ENCODE results near the gene ENKUR. TPM values are rescaled to one million over a fixed set of nuclear protein-coding genes. Genes with fewer than 3 reads are reported as not detected.
A peak's percentile ranks its signal among the peaks of the same experiment; 100 is the strongest.

Gene ENKUR, protein sequence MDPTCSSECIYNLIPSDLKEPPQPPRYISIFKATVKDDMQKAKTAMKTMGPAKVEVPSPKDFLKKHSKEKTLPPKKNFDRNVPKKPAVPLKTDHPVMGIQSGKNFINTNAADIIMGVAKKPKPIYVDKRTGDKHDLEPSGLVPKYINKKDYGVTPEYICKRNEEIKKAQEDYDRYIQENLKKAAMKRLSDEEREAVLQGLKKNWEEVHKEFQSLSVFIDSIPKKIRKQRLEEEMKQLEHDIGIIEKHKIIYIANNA
- total RNA-seq: 1 to 10 TPM in 1 of 4 donors, not detected in 3; 1.1 TPM

DNA sequence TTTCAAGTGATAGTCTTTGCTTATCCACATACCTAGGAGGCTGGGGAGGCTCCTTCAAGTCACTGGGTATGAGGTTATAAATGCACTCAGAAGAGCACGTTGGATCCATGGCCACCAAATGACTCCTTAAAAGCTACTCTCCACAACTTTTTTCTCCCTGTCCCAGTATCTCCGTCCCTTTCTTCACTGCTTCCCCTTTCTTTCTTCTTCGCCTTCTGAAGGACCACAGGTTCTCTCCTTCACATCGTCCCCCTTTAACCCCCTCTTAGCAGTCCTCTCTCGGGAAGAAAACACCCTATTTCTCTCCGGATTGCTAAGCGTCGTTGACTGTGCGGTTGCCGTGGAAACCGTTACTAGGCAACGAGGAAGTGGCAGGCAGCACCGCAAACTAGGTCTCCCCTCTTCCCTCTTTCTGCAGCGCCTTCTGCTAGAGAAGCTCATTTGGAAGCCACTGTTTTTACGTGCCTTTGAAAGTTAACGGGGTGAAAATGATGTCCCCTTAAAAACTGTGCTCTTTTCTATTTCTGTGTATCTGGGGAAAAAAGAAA is at the start of gene ENKUR:
Gene ENKUR, minus strand, starts transcription at position 331 of the 548 bp plus-strand sequence. Its CDS starts 222 bp downstream, at position 109.
- TF ChIP-seq, protein P1, sequence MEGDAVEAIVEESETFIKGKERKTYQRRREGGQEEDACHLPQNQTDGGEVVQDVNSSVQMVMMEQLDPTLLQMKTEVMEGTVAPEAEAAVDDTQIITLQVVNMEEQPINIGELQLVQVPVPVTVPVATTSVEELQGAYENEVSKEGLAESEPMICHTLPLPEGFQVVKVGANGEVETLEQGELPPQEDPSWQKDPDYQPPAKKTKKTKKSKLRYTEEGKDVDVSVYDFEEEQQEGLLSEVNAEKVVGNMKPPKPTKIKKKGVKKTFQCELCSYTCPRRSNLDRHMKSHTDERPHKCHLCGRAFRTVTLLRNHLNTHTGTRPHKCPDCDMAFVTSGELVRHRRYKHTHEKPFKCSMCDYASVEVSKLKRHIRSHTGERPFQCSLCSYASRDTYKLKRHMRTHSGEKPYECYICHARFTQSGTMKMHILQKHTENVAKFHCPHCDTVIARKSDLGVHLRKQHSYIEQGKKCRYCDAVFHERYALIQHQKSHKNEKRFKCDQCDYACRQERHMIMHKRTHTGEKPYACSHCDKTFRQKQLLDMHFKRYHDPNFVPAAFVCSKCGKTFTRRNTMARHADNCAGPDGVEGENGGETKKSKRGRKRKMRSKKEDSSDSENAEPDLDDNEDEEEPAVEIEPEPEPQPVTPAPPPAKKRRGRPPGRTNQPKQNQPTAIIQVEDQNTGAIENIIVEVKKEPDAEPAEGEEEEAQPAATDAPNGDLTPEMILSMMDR (IDR thresholded peaks at IDR 0.05): no peak
- TF ChIP-seq EP300 (IDR thresholded peaks at IDR 0.05): no peak
- TF ChIP-seq POLR2A (IDR thresholded peaks at IDR 0.05): no peak
- no peak for TF ChIP-seq POLR2AphosphoS5 (IDR thresholded peaks at IDR 0.05)
- H3K4me1 ChIP-seq: peaks cover 0 to 18% (median 0%) of the 10 kb centered on the region in 3 donors
- no peaks in the 10 kb centered on the region for H3K9me3 ChIP-seq
- peak; percentile 67 for ATAC-seq
- WGBS, 2 donors (ENCODE audit: low coverage in 1 of 2): 0 to 3% methylated on average over 4 to 13 of the region's 16 CpGs
- peak within 1 kb of the TSS; percentile 59 to 95 (median 92) for H3K27ac ChIP-seq
- peak within 1 kb of the TSS; percentile 40 to 77 for H3K4me3 ChIP-seq
- no peaks in the 10 kb centered on the region for H3K36me3 ChIP-seq
- H3K27me3 ChIP-seq: no peaks in the 10 kb centered on the region

DNA sequence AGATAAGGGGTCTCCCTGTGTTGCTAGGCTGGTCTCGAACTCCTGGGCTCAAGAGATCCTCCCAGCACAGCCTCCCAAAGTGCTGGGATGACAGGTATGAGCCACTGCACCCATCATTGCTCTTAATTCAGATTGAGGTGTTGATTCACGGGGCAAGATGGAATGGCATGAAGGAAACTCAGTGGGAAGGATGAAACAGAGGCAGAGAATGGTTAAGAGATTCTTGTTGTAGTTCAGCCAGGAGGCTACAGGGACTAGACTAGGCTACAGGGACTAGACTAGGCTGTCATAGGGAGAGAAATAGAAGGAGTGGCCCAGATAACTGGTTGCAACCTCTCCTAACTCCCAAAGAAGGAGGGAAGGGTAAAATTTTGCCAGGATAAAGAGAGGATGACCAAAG is 48.4 kb upstream of the ENKUR start:
- Histone ChIP-seq H3K27me3 (peaks cover 4% of the 10 kb centered on the region), H3K4me3 (no peak overlapping the region), H3K4me1 (no peaks in the 10 kb centered on the region), H3K9me3 (no peaks in the 10 kb centered on the region), H3K27ac (no peak overlapping the region), H3K36me3 (no peaks in the 10 kb centered on the region)
- ATAC-seq: no peak
- 83 to 100% methylated on average over 1 to 2 of the region's 2 CpGs for WGBS, 2 donors (ENCODE audit: low coverage in 1 of 2)
- TF ChIP-seq POLR2AphosphoS5 (IDR thresholded peaks at IDR 0.05) (no peak), EP300 (IDR thresholded peaks at IDR 0.05) (no peak), POLR2A (IDR thresholded peaks at IDR 0.05) (no peak)
- TF ChIP-seq, protein P1 (IDR thresholded peaks at IDR 0.05): no peak

DNA sequence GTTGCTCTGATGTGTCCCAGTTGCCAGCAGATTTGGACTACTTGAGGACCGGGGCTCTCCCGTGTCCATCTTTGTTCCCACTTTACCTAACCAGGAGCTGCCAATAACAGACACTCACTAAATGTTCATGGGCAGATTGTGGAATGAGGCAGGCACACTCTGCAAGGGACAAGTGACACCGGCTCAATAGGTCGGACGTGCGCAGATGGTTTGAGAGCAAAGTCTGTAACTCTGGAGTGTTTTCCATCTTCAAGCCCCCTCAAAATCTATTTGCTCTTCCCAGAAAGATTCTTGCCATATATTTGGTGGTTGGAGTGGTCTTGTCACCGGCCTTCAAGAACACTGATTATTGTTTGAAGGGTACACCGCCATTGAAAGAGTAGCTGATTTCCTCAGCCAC is 47.7 kb upstream of the ENKUR start:
- Histone ChIP-seq H3K27me3 (peaks cover 4% of the 10 kb centered on the region), H3K36me3 (no peaks in the 10 kb centered on the region), H3K27ac (no peak overlapping the region), H3K9me3 (no peaks in the 10 kb centered on the region), H3K4me1 (no peaks in the 10 kb centered on the region), H3K4me3 (no peak overlapping the region)
- 91% methylated on average over 8 of the region's 8 CpGs; no CpG with 5 or more reads in 1 of the 2 donors for WGBS, 2 donors (ENCODE audit: low coverage in 1 of 2)
- TF ChIP-seq, protein P1 (IDR thresholded peaks at IDR 0.05): no peak
- TF ChIP-seq POLR2A (IDR thresholded peaks at IDR 0.05) (no peak), POLR2AphosphoS5 (IDR thresholded peaks at IDR 0.05) (no peak), EP300 (IDR thresholded peaks at IDR 0.05) (no peak)
- ATAC-seq: no peak

DNA sequence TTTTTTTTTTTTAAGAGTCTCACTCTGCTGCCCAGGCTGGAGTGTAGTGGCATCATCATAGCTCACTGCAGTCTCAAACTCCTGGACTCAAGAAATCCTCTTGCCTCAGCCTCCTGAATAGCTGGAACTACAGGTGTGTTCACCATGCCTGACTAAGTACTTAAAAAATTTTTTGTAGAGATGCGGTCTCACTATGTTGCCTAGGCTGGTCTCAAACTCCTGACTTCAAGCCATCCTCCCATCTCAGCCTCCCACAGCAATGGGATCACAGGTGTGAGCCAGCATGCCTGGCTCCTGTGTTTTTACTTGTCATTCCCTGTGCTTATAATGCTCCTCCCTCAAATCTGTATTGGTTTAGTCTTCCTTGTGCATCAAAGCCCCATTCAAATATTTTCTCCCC is 47.2 kb upstream of the ENKUR start:
- peaks cover 4% of the 10 kb centered on the region for H3K27me3 ChIP-seq
- no peak for ATAC-seq
- H3K4me3 ChIP-seq: no peak overlapping the region
- H3K27ac ChIP-seq: no peak overlapping the region
- TF ChIP-seq POLR2A (IDR thresholded peaks at IDR 0.05) (no peak), EP300 (IDR thresholded peaks at IDR 0.05) (no peak), POLR2AphosphoS5 (IDR thresholded peaks at IDR 0.05) (no peak)
- TF ChIP-seq, protein P1 (IDR thresholded peaks at IDR 0.05): no peak
- H3K36me3 ChIP-seq: no peaks in the 10 kb centered on the region
- no peaks in the 10 kb centered on the region for H3K4me1 ChIP-seq
- no peaks in the 10 kb centered on the region for H3K9me3 ChIP-seq
- 100% methylated on average over 1 of the region's 1 CpG; no CpG with 5 or more reads in 1 of the 2 donors for WGBS, 2 donors (ENCODE audit: low coverage in 1 of 2)

Measured in gastroesophageal sphincter (tissue), 4 donors.